Temporal lobe (tissue), 2 donors: ENCODE data around the gene PTCD3. TPM values are rescaled to one million over a fixed set of nuclear protein-coding genes. Genes with fewer than 3 reads are reported as not detected.

Source experiments
- small RNA-seq: library from RNA; depleted of rRNA; stranded (forward); fragments of <200 nt; gene quantifications from one replicate; pipeline ENCODE3, GENCODE V24; 2014; ENCODE audit warnings: low replicate concordance
- total RNA-seq: library from RNA; depleted of rRNA; stranded (reverse); fragments of >200 nt; gene quantifications from one replicate; pipeline ENCODE4 v1.2.3, GENCODE V29; 2014

The PTCD3 gene
- total RNA-seq, 1 donor from 2014 or later, result 80.2 TPM

Small RNA genes within 50 kb of the gene (small RNA-seq; reads per million reads assigned to genes)
- gene RF00019 (not detected), gene SNORD94 (3,365 reads per million, percentile 100 among the genes with 10 or more reads in this experiment)

Other genes starting within 250 kb of the PTCD3 start
- gene ST3GAL5, start 217.2 kb upstream of the PTCD3 start, total RNA-seq, result 26.6 TPM
- 11.1 TPM for gene POLR1A, start 349 bp upstream of the PTCD3 start, total RNA-seq
- gene IMMT, start 89.2 kb downstream of the PTCD3 start, total RNA-seq, result 41.3 TPM
- 36.6 TPM for gene MRPL35, start 93.2 kb downstream of the PTCD3 start, total RNA-seq
- gene REEP1, start 231.4 kb downstream of the PTCD3 start, total RNA-seq, result 125 TPM